Esophagus muscularis mucosa (tissue), 3 donors: ENCODE measurements around the gene BFSP2.

ENCODE experiments used
- EP300 ChIP-seq: sonication (generic); formaldehyde crosslinking; IDR thresholded peaks from one replicate; pipeline ENCODE4 v1.6.1; 2017; ENCODE audit warnings: antibody characterized with exemption
- TF ChIP-seq, protein P1 (sequence below), 3 experiments: fragments of 200-600 bp in 2 of 3; fragments of 450-650 bp in 1 of 3; sonication (generic) in 2 of 3; IDR thresholded peaks; one replicate each; pipeline ENCODE4 v1.5.1; 2017 to 2019; ENCODE audit warnings: antibody characterized with exemption in 3 of 3, mild to moderate bottlenecking in 2 of 3, moderate library complexity in 1 of 3

DNA sequence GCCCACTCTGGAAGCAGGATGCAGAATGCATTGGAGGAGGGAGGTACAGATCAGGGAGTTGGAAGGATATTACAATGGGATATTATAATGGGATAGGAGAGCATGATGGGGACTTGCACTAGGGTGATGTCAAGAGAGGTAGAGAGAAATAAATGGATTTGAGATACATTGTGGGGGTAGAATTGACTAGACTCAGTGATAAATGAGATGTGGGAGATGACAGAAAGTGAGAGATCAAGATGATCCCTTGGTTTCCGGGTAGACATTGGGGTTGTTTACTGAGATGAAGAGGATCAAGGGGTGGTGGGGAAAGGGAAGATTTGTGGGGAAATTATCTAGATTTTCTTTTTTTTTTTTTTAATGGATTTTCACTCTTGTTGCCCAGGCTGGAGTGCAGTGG, 42.7 kb downstream of the BFSP2 start:
- no peak for TF ChIP-seq EP300
- TF ChIP-seq, protein P1, sequence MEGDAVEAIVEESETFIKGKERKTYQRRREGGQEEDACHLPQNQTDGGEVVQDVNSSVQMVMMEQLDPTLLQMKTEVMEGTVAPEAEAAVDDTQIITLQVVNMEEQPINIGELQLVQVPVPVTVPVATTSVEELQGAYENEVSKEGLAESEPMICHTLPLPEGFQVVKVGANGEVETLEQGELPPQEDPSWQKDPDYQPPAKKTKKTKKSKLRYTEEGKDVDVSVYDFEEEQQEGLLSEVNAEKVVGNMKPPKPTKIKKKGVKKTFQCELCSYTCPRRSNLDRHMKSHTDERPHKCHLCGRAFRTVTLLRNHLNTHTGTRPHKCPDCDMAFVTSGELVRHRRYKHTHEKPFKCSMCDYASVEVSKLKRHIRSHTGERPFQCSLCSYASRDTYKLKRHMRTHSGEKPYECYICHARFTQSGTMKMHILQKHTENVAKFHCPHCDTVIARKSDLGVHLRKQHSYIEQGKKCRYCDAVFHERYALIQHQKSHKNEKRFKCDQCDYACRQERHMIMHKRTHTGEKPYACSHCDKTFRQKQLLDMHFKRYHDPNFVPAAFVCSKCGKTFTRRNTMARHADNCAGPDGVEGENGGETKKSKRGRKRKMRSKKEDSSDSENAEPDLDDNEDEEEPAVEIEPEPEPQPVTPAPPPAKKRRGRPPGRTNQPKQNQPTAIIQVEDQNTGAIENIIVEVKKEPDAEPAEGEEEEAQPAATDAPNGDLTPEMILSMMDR (IDR thresholded peaks at IDR 0.05) = no peak
